Cardiac fibroblast (primary cell): ENCODE data around the gene ATP23.

Source experiments
- DNase-seq, 2 donors: peaks; one replicate each; pipeline versions ENCODE4 v3.0.0 to v3.0.0-alpha.2; 2010; ENCODE audit warnings: low read depth in 2 of 2
- H3K4me3 ChIP-seq, 2 donors: replicated peaks in 1 of 2; 1 replicate in 1 of 2; 2 replicates in 1 of 2; pipeline ENCODE4 v1.5.1; 2011; ENCODE audit warnings: low read depth in 2 of 2, low read length in 2 of 2, mild to moderate bottlenecking in 2 of 2, moderate library complexity in 1 of 2
- TF ChIP-seq, protein P1 (sequence below): IDR thresholded peaks from one replicate; pipeline ENCODE4 v1.5.1; 2011; ENCODE audit warnings: low read depth, mild to moderate bottlenecking, low read length, inconsistent platforms

ATP23 gene, protein sequence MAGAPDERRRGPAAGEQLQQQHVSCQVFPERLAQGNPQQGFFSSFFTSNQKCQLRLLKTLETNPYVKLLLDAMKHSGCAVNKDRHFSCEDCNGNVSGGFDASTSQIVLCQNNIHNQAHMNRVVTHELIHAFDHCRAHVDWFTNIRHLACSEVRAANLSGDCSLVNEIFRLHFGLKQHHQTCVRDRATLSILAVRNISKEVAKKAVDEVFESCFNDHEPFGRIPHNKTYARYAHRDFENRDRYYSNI

DNA sequence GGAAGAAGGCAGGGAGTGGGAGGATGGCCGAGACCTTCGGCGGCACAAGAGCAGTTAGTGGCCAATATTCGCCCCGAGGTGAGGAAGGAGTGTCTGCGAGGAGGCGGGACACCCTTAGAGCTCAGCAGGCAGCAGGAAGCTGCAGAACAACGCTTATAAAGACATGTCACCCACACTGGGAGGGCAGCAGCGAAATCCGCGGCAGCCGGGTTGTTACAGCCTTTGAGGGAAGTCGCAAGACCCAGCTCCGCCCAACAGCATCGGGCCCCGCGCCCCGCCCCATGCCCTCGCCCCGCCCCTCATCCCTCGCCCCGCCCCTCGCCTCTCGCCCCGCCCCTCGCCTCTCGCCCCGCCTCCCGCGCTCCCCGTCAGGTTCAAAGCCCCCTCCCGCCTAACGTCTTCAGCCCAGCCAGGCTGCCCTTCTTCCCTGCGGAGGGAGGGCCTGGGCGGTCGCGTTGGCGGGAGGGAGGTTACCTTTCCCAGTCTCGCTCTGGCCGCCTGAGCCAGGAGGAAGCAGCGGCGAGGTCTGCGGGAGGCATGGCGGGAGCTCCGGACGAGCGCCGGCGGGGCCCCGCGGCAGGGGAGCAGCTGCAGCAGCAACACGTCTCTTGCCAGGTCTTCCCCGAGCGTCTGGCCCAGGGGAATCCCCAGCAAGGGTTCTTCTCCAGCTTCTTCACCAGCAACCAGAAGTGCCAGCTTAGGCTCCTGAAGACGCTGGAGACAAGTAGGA is at the start of gene ATP23:
ATP23 (plus strand) TSS at position 403 of the 730 bp plus-strand sequence; CDS start at position 538, 135 bp downstream.
- peak within 1 kb of the TSS; percentile 55 to 72 for H3K4me3 ChIP-seq
- DNase-seq, result peak; percentile 83 to 92

DNA sequence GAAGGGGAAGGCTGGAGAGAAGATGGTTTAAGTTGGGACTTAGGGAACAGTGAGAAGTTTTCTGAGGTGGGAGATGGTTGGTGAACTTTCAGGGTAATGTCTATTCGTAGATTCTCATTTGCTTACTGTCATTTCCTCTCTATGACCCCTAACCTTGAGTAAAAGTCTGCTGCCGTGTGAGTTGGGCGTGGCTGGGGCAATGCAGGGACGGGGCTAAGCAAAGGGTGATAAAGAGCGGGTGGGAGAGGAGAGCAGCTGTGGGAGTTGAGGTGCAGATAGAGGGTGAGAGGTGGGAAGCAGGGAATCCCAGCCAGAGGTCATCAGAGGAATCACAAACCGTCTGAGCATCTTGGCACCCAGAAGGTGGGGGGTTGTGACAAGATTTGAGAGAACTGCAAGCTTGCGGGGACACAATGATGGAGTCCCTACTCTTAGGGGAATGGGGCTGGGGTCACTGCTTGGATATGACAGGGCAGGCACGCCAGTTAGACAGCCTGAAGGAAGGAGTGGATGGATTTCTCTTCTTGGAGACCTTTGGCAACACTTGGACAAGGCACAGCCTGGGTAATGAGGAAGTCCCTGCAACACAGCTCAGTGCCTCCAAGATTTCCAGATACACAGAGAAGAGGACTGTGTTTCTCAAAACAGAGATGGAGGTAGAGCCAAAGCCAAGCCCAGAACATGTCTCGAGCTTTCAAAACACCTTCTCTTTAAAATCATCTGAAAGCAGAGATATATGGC is 49.0 kb upstream of the ATP23 start:
- DNase-seq, result no peak
- TF ChIP-seq, protein P1, sequence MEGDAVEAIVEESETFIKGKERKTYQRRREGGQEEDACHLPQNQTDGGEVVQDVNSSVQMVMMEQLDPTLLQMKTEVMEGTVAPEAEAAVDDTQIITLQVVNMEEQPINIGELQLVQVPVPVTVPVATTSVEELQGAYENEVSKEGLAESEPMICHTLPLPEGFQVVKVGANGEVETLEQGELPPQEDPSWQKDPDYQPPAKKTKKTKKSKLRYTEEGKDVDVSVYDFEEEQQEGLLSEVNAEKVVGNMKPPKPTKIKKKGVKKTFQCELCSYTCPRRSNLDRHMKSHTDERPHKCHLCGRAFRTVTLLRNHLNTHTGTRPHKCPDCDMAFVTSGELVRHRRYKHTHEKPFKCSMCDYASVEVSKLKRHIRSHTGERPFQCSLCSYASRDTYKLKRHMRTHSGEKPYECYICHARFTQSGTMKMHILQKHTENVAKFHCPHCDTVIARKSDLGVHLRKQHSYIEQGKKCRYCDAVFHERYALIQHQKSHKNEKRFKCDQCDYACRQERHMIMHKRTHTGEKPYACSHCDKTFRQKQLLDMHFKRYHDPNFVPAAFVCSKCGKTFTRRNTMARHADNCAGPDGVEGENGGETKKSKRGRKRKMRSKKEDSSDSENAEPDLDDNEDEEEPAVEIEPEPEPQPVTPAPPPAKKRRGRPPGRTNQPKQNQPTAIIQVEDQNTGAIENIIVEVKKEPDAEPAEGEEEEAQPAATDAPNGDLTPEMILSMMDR, result no peak
- H3K4me3 ChIP-seq, result no peak overlapping the region

More for the DNA sequence above, at the start of gene ATP23:
- TF ChIP-seq, protein P1, result no peak

DNA sequence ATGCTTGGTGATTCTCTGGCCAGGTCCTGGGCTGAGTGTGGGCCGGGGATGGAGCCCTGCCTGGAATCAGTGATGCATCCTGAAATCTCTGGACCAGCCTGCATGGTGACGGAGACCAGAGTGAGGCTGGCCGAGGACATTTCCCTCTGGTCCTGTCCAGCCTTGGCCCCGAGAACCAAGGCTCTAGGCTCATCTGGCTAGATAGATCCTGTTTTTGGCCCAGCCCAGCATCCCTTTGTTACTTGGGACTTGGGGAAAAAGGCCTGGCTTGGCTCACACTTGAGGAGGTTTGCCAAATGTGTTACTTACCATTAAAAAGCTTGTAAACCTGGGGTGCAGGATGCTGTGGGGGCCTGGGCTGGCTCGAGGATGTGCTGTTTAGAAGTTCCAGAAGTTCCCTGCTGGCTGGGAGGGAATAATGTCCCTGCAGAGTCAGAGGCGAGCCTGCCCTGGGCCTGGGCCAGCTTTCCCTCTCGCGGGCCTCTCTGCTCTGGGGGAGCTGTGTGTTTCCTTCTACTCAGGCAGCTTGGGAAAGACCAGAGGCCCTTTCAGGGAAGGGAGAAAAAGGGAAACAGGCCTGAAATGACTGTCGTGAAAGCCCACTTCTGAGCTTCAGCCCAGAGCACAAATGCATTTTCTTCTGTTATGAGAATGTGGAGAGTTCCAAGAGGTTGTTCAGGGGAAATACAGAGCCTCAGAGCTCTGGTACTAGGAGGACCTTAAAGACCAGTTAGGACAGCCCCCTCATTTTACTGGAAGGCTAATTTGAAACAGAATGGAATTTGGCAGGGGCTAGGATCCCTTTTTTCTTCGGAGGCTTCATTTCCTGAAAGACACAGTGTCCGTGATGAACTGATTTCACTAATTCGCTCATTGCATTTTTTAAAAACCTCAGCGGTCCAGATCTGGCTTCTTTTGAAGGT is 47.7 kb upstream of the ATP23 start:
- peak; percentile 93 to 98 for DNase-seq
- TF ChIP-seq, protein P1, result no peak
- H3K4me3 ChIP-seq, result peak overlapping the region; percentile 10 to 29

DNA sequence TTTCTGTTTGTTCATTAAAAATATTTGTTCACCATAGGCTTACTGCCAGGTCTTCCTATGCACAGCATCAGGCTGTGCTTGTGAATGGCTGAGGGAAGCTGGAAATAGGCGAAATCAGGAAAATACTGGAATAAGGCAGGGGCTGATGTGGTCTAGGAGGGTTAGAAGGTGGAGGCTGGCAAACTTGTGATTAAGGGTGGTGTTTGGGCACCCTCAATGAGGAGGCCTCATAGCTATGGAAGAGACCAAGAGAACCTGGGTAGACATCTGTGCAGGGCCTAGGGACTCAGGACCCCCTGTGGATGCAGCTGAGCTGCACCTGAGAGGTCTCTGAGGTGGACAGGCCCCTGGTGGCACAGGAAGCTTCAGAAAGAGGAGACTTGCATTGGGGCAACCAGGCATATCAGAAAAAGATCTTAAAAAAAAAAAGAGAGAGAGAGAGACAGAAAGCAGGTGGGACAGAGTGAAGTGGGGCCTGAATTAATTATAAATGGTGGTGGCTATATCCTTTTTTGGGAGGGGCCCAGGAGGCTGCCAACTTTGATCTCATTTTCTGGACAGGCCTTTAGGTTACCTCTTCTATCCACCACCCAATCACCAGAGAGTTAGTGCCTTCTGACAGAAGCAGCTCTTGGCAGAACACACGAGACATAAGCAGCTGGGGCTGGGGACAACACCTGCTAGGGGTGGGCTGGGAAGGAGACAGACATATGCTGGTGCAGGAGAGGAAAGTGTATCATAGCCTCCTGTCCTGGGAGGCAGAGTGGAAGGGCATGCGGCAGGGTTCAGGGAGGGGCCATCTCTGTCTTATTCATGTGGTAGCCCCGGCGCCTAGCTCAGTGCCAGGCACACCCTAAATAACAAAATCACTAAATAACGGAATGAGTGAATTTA is 46.7 kb upstream of the ATP23 start:
- DNase-seq, result peak in 1 of 2 donors; percentile 21
- peak overlapping the region in 1 of 2 donors; percentile 29 for H3K4me3 ChIP-seq
- TF ChIP-seq, protein P1, result no peak

DNA sequence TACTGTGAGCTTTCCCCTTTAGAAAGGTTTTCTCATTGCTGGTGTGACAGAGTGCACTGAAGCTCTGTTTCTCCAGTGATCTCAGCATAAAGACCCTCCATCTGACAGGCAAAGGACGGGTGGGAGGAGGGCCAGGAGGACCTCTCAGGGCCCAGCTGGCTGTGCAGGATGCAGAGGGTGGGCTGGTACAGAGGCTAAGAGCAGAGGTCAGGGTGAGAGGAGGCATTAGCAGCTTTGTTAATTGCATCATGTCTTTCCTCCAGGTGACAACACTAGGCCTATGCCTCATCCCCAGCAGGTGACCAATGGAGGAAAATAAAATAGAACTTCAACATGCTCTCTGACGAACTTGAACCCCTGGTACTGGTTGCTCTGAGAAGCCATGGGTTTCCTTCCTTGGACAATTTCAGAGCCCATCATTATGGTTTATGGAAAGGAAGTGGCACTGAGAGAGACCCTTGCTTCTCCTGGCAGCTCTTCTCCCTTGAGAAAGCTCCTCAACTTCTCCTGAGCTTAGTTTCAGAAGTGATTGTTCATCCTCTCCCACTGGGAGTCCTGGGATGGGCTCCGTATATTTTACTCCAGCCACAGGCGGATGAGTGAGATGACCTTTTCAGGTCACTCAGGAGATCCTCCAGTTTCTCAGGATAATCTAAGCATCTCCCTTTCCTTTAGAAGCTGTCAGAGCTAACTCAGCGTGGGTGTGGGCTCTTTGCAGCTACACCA is 45.8 kb upstream of the ATP23 start:
- DNase-seq, result no peak

More for the DNA sequence above, 45.8 kb upstream of the ATP23 start:
- H3K4me3 ChIP-seq, result no peak overlapping the region
- TF ChIP-seq, protein P1, result no peak
